Stimulated activated CD4-positive, alpha-beta T cell treated with anti-CD3 and anti-CD28 coated beads, TNF-alpha, amount 100 ng/mL, for 1 hour (primary cell): Measurements from ENCODE around the gene PSAPL1.

Experiments used
- DNase-seq, 3 donors: peaks; one replicate each; pipeline ENCODE4 v3.0.0-alpha.2; 2020; ENCODE audit warnings: low read depth in 3 of 3, low spot score in 1 of 3

PSAPL1 gene

GRCh38 chr4:7397206-7398103 lies 37.3 kb downstream of the PSAPL1 start:
- DNase-seq: no peak

- DNase-seq: no peak
These were observed 38.4 kb downstream of the PSAPL1 start for GRCh38 chr4:7396186-7396910.

GRCh38 chr4:7395645-7396044 lies 39.1 kb downstream of the PSAPL1 start:
- no peak for DNase-seq

- DNase-seq: no peak
These were observed 39.9 kb downstream of the PSAPL1 start for GRCh38 chr4:7394681-7395451.

- no peak for DNase-seq
These were observed 40.8 kb downstream of the PSAPL1 start for GRCh38 chr4:7393601-7394575.

GRCh38 chr4:7392438-7393421 lies 42.0 kb downstream of the PSAPL1 start:
- DNase-seq: no peak

- no peak for DNase-seq
These were observed 42.9 kb downstream of the PSAPL1 start for GRCh38 chr4:7391637-7392437.

GRCh38 chr4:7390906-7391636 lies 43.7 kb downstream of the PSAPL1 start:
- no peak for DNase-seq

GRCh38 chr4:7390336-7390735 lies 44.4 kb downstream of the PSAPL1 start:
- DNase-seq: no peak

- DNase-seq: no peak
These were observed 45.0 kb downstream of the PSAPL1 start for GRCh38 chr4:7389719-7390118.

- DNase-seq: no peak
These were observed 45.5 kb downstream of the PSAPL1 start for GRCh38 chr4:7389101-7389701.

- no peak for DNase-seq
These were observed 46.1 kb downstream of the PSAPL1 start for GRCh38 chr4:7388627-7389026.

GRCh38 chr4:7387925-7388324 lies 46.8 kb downstream of the PSAPL1 start:
- no peak for DNase-seq

GRCh38 chr4:7384929-7385890 lies 49.5 kb downstream of the PSAPL1 start:
- no peak for DNase-seq

- DNase-seq: no peak
These were observed 50.5 kb downstream of the PSAPL1 start for GRCh38 chr4:7384003-7384928.
